A549 (cell line): ENCODE results near the gene SYTL2. TPM values are rescaled to one million over a fixed set of nuclear protein-coding genes. Genes with fewer than 3 reads are reported as not detected.

Experiments used
- ATAC-seq, 2 experiments: fragments of 200-7000 bp in 1 of 2; fragments of >200 bp in 1 of 2; cut with Nextera tagmentation in 1 of 2; cut with Tn5 transposase in 1 of 2; 3 replicates each; pipeline versions ENCODE4 v1.8.0 to v1.9.1; 2018 to 2020; ENCODE audit warnings: mild to moderate bottlenecking in 1 of 2, moderate library complexity in 1 of 2
- CTCF ChIA-PET: fragments of 300-600 bp; sonication (Branson Sonifier 250); formaldehyde crosslinking; extraction: SDS; loops from one replicate; lab custom pipeline; 2021; ENCODE audit warnings: antibody characterized with exemption, inconsistent platforms; lab: Yijun Ruan, JAX
- POLR2A ChIA-PET: fragments of 350-600 bp; formaldehyde crosslinking; extraction: SDS; loops from one replicate; lab custom pipeline; 2021; ENCODE audit warnings: antibody characterized with exemption, inconsistent platforms; lab: Yijun Ruan, JAX
- DNase-seq, 2 experiments: peaks; one replicate each; pipeline versions ENCODE4 v3.0.0 to v3.0.0-alpha.2; 2011 to 2016; ENCODE audit warnings: low read depth in 1 of 2, low spot score in 1 of 2
- FAIRE-seq: peaks from 2 replicates; lab custom pipeline; 2011; peaks lifted over from hg19 to GRCh38; lab: Jason Lieb, UNC
- H3K27ac ChIP-seq, 2 experiments: fragments of >200 bp; sonication (Bioruptor Twin); formaldehyde crosslinking; 3 replicates each; pipeline ENCODE4 v1.5.1; 2016 to 2017
- H3K4me1 ChIP-seq: fragments of >200 bp; sonication (Bioruptor Twin); formaldehyde crosslinking; 3 replicates; pipeline ENCODE4 v1.6.1; 2016
- H3K4me2 ChIP-seq: fragments of >200 bp; sonication (Bioruptor Twin); formaldehyde crosslinking; 3 replicates; pipeline ENCODE4 v1.6.1; 2016
- H3K4me3 ChIP-seq: fragments of >200 bp; sonication (Bioruptor Twin); formaldehyde crosslinking; 3 replicates; pipeline ENCODE4 v1.5.1; 2016
- H3K9me3 ChIP-seq: fragments of >200 bp; sonication (Bioruptor Twin); formaldehyde crosslinking; 3 replicates; pipeline ENCODE4 v1.6.1; 2016
- CBX8 ChIP-seq: fragments of 200-600 bp; sonication (generic); IDR thresholded peaks from 2 replicates; pipeline ENCODE4 v1.6.1; 2016
- CHD2 ChIP-seq: fragments of 150-350 bp; IDR thresholded peaks from 2 replicates; pipeline ENCODE4 v1.6.1; 2014; ENCODE audit warnings: low read length; ENCODE audit not compliant: partially characterized antibody
- EP300 ChIP-seq, 2 experiments: fragments of >200 bp; sonication (Bioruptor Twin); formaldehyde crosslinking; IDR thresholded peaks; 2 replicates in 1 of 2; 3 replicates in 1 of 2; pipeline ENCODE4 v1.6.1; 2016 to 2017
- FOSB ChIP-seq: fragments of 250-450 bp; sonication (Bioruptor Pico); IDR thresholded peaks from 2 replicates; pipeline ENCODE4 v1.5.0; 2020; ENCODE audit warnings: mild to moderate bottlenecking, moderate library complexity
- FOXS1 ChIP-seq: fragments of 250-450 bp; sonication (Bioruptor Pico); IDR thresholded peaks from 2 replicates; pipeline ENCODE4 v1.5.0; 2020; ENCODE audit warnings: mild to moderate bottlenecking, moderate library complexity
- GATA3 ChIP-seq: IDR thresholded peaks from 2 replicates; pipeline ENCODE4 v1.6.1; 2012; ENCODE audit warnings: borderline replicate concordance
- HDAC2 ChIP-seq: fragments of 200-600 bp; sonication (generic); IDR thresholded peaks from 2 replicates; pipeline ENCODE4 v1.6.1; 2016
- KDM5A ChIP-seq: fragments of 200-600 bp; sonication (generic); IDR thresholded peaks from 2 replicates; pipeline ENCODE4 v1.6.1; 2016; ENCODE audit warnings: antibody characterized with exemption, mild to moderate bottlenecking
- MAFK ChIP-seq: fragments of 450-650 bp; IDR thresholded peaks from 2 replicates; pipeline ENCODE4 v1.6.1; 2014; ENCODE audit not compliant: partially characterized antibody
- MAZ ChIP-seq: fragments of 150-350 bp; IDR thresholded peaks from 2 replicates; pipeline ENCODE4 v1.6.1; 2014; ENCODE audit warnings: antibody characterized with exemption, low read depth, low read length, borderline replicate concordance
- NFE2L2 ChIP-seq: fragments of 150-350 bp; conservative IDR thresholded peaks from 2 replicates; pipeline ENCODE4 v1.6.1; 2014; ENCODE audit warnings: low read length
- NR3C1 ChIP-seq: fragments of >200 bp; sonication (Bioruptor Twin); formaldehyde crosslinking; IDR thresholded peaks from 3 replicates; pipeline ENCODE4 v1.6.1; 2017
- POLR2A ChIP-seq: IDR thresholded peaks from 2 replicates; pipeline ENCODE4 v1.6.1; 2012; ENCODE audit warnings: mild to moderate bottlenecking, low read length
- RAD21 ChIP-seq, 2 experiments: fragments of >200 bp in 1 of 2; sonication (Bioruptor Twin) in 1 of 2; formaldehyde crosslinking in 1 of 2; IDR thresholded peaks in 1 of 2; conservative IDR thresholded peaks in 1 of 2; 2 replicates in 1 of 2; 3 replicates in 1 of 2; pipeline ENCODE4 v1.6.1; 2012 to 2018; ENCODE audit warnings: inconsistent platforms in 1 of 2
- RARB ChIP-seq: fragments of 250-450 bp; sonication (Bioruptor Pico); IDR thresholded peaks from 2 replicates; pipeline ENCODE4 v1.8.0; 2021; ENCODE audit warnings: mild to moderate bottlenecking, moderate library complexity
- RNF2 ChIP-seq: fragments of 200-600 bp; sonication (generic); IDR thresholded peaks from 2 replicates; pipeline ENCODE4 v1.6.1; 2016; ENCODE audit warnings: low read depth, mild to moderate bottlenecking, antibody characterized with exemption, moderate library complexity, borderline replicate concordance
- TP53 ChIP-seq: fragments of 250-450 bp; sonication (Bioruptor Pico); IDR thresholded peaks from 2 replicates; pipeline ENCODE4 v1.5.0; 2021; ENCODE audit warnings: mild to moderate bottlenecking, moderate library complexity
- ZNF302 ChIP-seq: fragments of 250-450 bp; sonication (Bioruptor Pico); IDR thresholded peaks from 2 replicates; pipeline ENCODE4 v1.9.0; 2021; ENCODE audit warnings: inconsistent platforms, mild to moderate bottlenecking, moderate library complexity
- ZSCAN20 ChIP-seq: fragments of 250-450 bp; sonication (Bioruptor Pico); IDR thresholded peaks from 2 replicates; pipeline ENCODE4 v1.8.0; 2022; ENCODE audit warnings: mild to moderate bottlenecking, moderate library complexity
- WGBS: methylation state at CpG from one replicate; pipeline ENCODE4 v1.1.6; 2017; ENCODE audit errors: missing lambda C conversion rate; 5-methylcytosine and 5-hydroxymethylcytosine counted together
- polyA plus RNA-seq, 4 experiments: library from polyadenylated mRNA; depleted of rRNA in 3 of 4; stranded (reverse); fragments of >200 nt; fragmentation: RNase III in 1 of 4; extraction: RNeasy Plus Mini Kit Qiagen cat#74134 plus additional on column Dnase treatment in 1 of 4; gene quantifications; 2 replicates in 3 of 4; 3 replicates in 1 of 4; pipeline ENCODE4 v1.2.3, GENCODE V29; 2011 to 2017
- TF ChIP-seq, protein P1 (sequence below): fragments of 450-650 bp; IDR thresholded peaks from 2 replicates; pipeline ENCODE4 v1.6.1; 2014; ENCODE audit warnings: antibody characterized with exemption
- TF ChIP-seq, protein P2 (sequence below): fragments of 200-600 bp; sonication (generic); IDR thresholded peaks from 2 replicates; pipeline ENCODE4 v1.6.1; 2016; ENCODE audit warnings: antibody characterized with exemption, mild to moderate bottlenecking, moderate library complexity
- TF ChIP-seq, protein P3 (sequence below): IDR thresholded peaks from 2 replicates; pipeline ENCODE4 v1.6.1; 2012
- TF ChIP-seq, protein P4 (sequence below): fragments of >200 bp; sonication (Bioruptor Twin); formaldehyde crosslinking; IDR thresholded peaks from 3 replicates; pipeline ENCODE4 v1.5.1; 2016
- TF ChIP-seq, protein P5 (sequence below): IDR thresholded peaks from 2 replicates; pipeline ENCODE4 v1.6.1; 2012
- TF ChIP-seq, protein P6 (sequence below): fragments of >200 bp; sonication (Bioruptor Twin); formaldehyde crosslinking; IDR thresholded peaks from 3 replicates; pipeline ENCODE4 v1.6.1; 2016

Gene SYTL2
- polyA plus RNA-seq, 2 of the 4 experiments (the other 2 are of a cell fraction) = 11.6 to 34.2 TPM

DNA sequence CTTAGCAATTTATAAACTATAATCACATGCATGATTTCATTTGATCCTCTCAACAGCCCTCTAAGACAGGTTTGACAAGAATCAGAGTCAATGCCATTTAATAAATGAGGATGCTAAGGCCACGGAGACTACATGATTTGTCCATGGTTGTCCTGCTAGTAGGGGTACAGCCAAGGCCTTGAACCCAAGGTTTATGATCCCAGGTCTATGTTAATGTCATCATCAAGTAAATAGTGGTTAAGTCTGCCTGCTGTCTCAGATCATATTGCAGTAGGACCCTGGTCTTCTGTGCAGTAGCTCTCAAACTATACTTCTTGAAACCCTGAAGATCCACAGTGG is 17.7 kb upstream of the SYTL2 start:
- H3K4me1 ChIP-seq = peaks cover 56% of the 10 kb centered on the region
- FAIRE-seq (no peak), ATAC-seq (peak; percentile 10 to 22; a peak in 4 of 6 replicates), DNase-seq (peak in 1 of 2 experiments; percentile 43)
- peak overlapping the region; percentile 88 for H3K4me2 ChIP-seq
- TF ChIP-seq NR3C1 = no peak
- TF ChIP-seq CBX8 = no peak
- TF ChIP-seq, protein P1, sequence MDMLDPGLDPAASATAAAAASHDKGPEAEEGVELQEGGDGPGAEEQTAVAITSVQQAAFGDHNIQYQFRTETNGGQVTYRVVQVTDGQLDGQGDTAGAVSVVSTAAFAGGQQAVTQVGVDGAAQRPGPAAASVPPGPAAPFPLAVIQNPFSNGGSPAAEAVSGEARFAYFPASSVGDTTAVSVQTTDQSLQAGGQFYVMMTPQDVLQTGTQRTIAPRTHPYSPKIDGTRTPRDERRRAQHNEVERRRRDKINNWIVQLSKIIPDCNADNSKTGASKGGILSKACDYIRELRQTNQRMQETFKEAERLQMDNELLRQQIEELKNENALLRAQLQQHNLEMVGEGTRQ = no peak
- no peak for TF ChIP-seq HDAC2
- no peak for TF ChIP-seq CHD2
- TF ChIP-seq, protein P2, sequence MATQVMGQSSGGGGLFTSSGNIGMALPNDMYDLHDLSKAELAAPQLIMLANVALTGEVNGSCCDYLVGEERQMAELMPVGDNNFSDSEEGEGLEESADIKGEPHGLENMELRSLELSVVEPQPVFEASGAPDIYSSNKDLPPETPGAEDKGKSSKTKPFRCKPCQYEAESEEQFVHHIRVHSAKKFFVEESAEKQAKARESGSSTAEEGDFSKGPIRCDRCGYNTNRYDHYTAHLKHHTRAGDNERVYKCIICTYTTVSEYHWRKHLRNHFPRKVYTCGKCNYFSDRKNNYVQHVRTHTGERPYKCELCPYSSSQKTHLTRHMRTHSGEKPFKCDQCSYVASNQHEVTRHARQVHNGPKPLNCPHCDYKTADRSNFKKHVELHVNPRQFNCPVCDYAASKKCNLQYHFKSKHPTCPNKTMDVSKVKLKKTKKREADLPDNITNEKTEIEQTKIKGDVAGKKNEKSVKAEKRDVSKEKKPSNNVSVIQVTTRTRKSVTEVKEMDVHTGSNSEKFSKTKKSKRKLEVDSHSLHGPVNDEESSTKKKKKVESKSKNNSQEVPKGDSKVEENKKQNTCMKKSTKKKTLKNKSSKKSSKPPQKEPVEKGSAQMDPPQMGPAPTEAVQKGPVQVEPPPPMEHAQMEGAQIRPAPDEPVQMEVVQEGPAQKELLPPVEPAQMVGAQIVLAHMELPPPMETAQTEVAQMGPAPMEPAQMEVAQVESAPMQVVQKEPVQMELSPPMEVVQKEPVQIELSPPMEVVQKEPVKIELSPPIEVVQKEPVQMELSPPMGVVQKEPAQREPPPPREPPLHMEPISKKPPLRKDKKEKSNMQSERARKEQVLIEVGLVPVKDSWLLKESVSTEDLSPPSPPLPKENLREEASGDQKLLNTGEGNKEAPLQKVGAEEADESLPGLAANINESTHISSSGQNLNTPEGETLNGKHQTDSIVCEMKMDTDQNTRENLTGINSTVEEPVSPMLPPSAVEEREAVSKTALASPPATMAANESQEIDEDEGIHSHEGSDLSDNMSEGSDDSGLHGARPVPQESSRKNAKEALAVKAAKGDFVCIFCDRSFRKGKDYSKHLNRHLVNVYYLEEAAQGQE = no peak
- TF ChIP-seq, protein P3, sequence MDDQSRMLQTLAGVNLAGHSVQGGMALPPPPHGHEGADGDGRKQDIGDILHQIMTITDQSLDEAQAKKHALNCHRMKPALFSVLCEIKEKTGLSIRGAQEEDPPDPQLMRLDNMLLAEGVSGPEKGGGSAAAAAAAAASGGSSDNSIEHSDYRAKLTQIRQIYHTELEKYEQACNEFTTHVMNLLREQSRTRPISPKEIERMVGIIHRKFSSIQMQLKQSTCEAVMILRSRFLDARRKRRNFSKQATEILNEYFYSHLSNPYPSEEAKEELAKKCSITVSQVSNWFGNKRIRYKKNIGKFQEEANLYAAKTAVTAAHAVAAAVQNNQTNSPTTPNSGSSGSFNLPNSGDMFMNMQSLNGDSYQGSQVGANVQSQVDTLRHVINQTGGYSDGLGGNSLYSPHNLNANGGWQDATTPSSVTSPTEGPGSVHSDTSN = no peak
- no peak for TF ChIP-seq TP53
- no peak for TF ChIP-seq RNF2
- no peak for TF ChIP-seq ZSCAN20 (CRISPR knock-in tag)
- no peak for TF ChIP-seq EP300 (IDR thresholded peaks at IDR 0.05)
- TF ChIP-seq NFE2L2 = no peak
- no peak for TF ChIP-seq POLR2A
- TF ChIP-seq, protein P4, sequence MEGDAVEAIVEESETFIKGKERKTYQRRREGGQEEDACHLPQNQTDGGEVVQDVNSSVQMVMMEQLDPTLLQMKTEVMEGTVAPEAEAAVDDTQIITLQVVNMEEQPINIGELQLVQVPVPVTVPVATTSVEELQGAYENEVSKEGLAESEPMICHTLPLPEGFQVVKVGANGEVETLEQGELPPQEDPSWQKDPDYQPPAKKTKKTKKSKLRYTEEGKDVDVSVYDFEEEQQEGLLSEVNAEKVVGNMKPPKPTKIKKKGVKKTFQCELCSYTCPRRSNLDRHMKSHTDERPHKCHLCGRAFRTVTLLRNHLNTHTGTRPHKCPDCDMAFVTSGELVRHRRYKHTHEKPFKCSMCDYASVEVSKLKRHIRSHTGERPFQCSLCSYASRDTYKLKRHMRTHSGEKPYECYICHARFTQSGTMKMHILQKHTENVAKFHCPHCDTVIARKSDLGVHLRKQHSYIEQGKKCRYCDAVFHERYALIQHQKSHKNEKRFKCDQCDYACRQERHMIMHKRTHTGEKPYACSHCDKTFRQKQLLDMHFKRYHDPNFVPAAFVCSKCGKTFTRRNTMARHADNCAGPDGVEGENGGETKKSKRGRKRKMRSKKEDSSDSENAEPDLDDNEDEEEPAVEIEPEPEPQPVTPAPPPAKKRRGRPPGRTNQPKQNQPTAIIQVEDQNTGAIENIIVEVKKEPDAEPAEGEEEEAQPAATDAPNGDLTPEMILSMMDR = no peak
- peak overlapping the region; percentile 59 to 76; a peak in 5 of 6 replicates for H3K27ac ChIP-seq
- H3K9me3 ChIP-seq = no peaks in the 10 kb centered on the region
- CTCF ChIA-PET = interaction anchor here (0.6 to 5.2 kb wide), 7 partner anchors 14 to 1434 kb away, joined by 3 to 35 read pairs (median 11); partner anchors contain the start of gene CCDC83
- whole genome bisulfite sequencing = 13% methylated on average over 1 of the region's 1 CpG
- H3K4me3 ChIP-seq = no peak overlapping the region
- POLR2A ChIA-PET = interaction anchor here (0.6 to 1.2 kb wide), 3 partner anchors 33 to 164 kb away, joined by 3 to 4 read pairs (median 3); partner anchors contain the start of gene CREBZF

DNA sequence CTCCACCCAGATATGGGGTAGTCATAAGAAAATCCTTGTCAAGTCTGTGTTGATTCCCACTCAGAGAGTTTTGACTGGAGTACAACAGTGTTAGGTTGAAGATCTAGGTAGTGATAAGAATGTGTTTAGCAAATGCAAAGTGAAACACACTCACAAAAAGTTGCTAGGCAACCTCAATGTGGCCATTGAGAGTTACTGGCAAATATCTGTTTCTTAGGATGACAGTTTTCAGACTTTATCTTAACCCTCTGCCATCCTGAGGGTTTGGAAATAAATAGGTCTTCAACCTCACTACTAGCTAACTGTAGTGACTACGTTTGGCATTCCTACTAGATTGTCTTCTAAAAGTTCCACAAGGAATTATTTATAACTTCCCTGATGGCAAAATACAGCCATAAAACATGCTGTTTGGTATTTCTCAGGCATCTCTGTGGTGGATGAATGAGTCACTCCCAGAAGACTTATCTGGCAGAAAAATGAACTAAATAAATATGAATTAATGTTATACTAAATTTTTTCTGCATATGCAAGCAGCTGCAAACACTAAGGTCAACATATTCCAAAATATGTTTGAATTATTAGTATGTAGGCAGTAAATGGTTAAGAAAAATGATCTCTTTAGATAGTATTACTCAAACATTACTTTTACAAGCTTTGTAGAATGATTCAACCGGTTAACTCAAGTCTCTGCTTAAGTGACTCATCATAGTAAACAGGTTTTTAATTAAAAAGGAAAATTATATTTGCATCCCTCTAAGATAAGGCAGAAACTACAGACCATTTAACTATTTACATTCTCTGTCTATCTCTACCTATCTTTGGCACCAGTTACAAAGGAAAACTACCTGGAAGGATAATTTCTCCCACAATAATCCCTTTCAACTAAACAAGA is 17.1 kb upstream of the SYTL2 start:
- FAIRE-seq (no peak), ATAC-seq (peak; percentile 62 to 78), DNase-seq (peak; percentile 69 to 85)
- Histone ChIP-seq H3K9me3 (no peaks in the 10 kb centered on the region), H3K4me3 (0 out of 3 replicates have a peak overlapping the region, but pooled peaks have one; percentile 16), H3K4me1 (peaks cover 56% of the 10 kb centered on the region), H3K27ac (peak overlapping the region; percentile 71 to 80), H3K4me2 (peak overlapping the region; percentile 88)
- ChIA-PET POLR2A (interaction anchor here (1.0 to 1.2 kb wide), 3 partner anchors 27 to 163 kb away, joined by 3 to 4 read pairs (median 3); partner anchors contain the start of gene CREBZF), CTCF (interaction anchor here (0.6 to 5.2 kb wide), 8 partner anchors 15 to 1434 kb away, joined by 3 to 35 read pairs (median 10); partner anchors contain the start of gene CCDC83)
- 0% methylated on average over 2 of the region's 2 CpGs for WGBS
- TF ChIP-seq CBX8 (no peak), RAD21 (conservative IDR thresholded peaks at IDR 0.05 in 1 of 2, IDR thresholded peaks at IDR 0.05 in 1 of 2) (peak; percentile 9 to 45; a peak in 2 of 5 replicates), FOSB (CRISPR knock-in tag) (no peak), FOXS1 (CRISPR knock-in tag) (no peak), ZNF302 (CRISPR knock-in tag) (no peak), KDM5A (no peak), MAFK (peak; percentile 30), NFE2L2 (no peak), GATA3 (peak; percentile 99), RARB (CRISPR knock-in tag) (no peak), MAZ (no peak)
- TF ChIP-seq, protein P5, sequence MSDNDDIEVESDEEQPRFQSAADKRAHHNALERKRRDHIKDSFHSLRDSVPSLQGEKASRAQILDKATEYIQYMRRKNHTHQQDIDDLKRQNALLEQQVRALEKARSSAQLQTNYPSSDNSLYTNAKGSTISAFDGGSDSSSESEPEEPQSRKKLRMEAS = peak; percentile 43; the same call in 1 of the 2 replicates
- TF ChIP-seq, protein P6, sequence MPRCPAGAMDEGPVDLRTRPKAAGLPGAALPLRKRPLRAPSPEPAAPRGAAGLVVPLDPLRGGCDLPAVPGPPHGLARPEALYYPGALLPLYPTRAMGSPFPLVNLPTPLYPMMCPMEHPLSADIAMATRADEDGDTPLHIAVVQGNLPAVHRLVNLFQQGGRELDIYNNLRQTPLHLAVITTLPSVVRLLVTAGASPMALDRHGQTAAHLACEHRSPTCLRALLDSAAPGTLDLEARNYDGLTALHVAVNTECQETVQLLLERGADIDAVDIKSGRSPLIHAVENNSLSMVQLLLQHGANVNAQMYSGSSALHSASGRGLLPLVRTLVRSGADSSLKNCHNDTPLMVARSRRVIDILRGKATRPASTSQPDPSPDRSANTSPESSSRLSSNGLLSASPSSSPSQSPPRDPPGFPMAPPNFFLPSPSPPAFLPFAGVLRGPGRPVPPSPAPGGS = peak; percentile 72; the same call in 1 of the 3 replicates
- TF ChIP-seq, protein P3 = peak; percentile 60; the same call in 1 of the 2 replicates
